Dermis microvascular lymphatic vessel endothelial cell (primary cell): Measurements from ENCODE around the gene FAM53A. TPM values are rescaled to one million over a fixed set of nuclear protein-coding genes. Genes with fewer than 3 reads are reported as not detected.
"Not testable (repeated sequence)": the region's sequence is repeated elsewhere in the genome, so short reads cannot be mapped to it uniquely, and the experiment has no call there.

Source experiments
- DNase-seq, 2 donors: peaks; one replicate each; pipeline versions ENCODE4 v3.0.0 to v3.0.0-alpha.2; 2010; ENCODE audit warnings: low read depth in 2 of 2
- total RNA-seq: library from RNA; depleted of rRNA; stranded (reverse); fragments of >200 nt; gene quantifications from 2 replicates; pipeline ENCODE4 v1.2.1, GENCODE V29; 2014

Gene FAM53A
- total RNA-seq, 1 donor from 2014 or later = 0.26 TPM

DNA sequence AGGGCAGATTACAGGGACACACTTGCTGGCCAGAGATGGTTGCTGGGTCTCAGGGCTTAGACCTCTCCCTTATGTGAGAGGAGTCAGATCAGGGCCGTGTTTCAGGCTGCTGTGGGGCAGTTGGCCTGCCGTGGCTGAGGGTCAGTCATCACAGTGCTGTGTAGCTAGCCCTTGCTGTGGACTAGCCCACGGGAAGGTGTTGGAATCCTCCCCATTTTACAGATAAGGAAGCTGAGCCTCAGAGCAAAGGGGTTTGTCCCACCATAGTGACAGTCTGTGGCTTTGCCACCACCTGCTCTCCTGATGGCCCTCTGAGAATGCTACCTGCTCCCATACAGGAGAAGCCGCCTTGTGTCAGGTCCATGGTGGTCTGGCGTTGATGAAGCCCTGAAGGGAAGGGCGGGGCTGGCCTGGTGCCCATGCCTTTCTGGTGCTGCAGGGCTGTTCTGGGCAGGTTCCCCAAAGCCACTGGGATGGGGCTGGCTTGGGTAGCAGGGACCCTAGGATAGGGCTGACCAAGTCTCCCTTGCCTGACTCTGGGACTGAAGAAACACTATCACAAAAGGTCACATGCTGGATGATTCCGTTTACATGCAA is 2.4 kb upstream of the FAM53A start:
- DNase-seq = no peak

DNA sequence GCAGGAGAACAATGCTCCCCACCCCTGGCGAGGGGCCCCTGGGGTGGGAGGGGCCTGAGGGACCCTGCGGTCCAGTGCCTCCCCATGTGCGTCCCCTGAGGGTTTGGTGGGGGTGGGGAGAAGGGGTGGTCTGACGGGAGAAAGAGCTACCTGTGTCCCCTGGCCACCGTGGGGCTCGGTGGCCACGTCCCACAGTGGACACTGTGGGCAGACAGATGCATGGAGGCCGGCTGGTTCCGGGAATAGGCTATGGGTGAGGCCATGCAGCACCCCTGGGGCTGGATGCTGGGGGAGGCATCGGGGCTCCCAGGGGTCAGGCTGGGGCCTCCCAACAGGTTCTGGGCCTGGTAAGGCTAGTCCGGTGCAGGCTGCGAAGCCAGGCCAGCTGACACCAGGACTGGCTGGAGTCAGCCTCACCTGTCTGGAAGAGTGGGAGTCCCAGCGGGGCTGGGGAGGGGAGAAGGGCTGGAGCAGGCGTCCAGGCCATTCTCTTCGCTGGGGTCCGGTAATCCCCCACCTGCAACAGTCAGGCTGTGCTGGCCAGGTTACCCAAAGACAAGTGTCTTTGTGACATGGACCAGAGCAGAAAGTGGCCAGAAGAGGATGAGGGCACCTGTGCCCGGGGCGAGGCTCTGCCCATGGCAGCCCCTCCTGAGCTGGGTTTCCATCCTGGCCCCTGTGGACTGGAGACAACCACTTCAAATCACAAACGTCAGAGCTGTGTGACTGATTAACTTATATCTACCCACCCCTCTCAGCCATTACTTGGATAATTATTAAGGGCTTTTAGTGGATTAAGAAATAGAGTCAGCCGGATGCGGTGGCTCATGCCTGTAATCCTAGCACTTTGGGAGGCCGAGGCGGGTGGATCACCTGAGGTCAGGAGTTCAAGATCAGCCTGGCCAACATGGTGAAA is 1.4 kb upstream of the FAM53A start:
- no peak for DNase-seq

DNA sequence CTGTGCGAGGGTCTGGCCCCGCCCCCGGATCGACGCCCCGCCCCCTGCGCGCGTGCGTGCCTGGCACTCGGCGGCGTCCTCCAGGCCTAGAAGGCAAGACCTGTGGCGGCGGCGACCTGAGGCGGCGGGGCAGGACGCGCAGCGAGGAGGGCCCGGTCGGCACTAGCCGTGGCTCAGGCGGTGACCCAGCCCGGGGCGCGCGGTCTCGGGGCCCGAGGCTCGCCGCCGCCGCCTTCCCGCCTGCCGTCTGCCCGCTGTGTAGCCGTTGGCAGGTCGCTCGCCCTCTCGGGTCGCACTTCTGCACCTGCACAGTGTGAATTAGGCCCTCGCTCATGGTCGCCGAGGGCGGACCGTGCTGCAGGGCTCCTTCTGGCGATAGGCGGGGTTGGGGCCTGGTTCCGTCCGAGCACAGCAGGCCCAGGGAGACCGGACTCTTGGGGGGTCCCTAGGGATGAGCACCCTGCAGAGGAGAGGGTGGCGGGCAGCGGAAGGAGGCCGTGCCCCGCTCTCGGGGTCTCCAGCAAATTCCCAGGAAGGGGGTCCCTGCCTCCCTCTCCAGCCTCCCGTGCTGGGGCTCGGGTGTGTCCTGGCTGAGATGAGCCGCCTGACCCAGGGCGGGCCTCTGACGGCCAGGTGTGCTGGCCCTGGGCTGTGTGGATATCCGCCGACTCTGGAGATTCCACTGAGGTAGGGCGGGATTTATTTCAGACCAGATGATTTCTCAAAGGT is 557 bp upstream of the FAM53A start:
- no peak for DNase-seq

DNA sequence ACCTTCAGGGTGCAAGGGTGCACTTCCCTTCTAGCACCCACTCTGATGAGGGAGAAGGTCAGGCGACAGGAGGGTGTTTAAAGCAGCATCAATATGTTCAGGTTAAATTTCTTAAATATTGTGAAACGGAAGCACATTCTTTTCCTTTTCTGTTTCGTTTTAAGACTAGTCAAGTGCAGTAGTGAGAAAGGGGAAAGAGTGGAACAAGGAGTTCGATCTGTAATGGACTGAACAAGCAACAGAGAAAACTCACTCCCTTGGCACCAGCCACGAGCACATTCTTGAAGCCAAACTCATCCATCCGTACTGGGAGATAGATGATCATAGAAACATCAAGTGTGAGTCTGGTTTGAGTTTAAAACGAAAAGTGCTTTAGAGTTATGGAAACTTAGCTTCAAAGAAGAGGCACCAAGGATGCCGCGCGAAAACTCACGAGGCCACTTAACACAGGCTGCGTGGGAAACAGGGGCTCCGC is 815 bp downstream of the FAM53A start:
- peak; percentile 3 to 44 for DNase-seq

DNA sequence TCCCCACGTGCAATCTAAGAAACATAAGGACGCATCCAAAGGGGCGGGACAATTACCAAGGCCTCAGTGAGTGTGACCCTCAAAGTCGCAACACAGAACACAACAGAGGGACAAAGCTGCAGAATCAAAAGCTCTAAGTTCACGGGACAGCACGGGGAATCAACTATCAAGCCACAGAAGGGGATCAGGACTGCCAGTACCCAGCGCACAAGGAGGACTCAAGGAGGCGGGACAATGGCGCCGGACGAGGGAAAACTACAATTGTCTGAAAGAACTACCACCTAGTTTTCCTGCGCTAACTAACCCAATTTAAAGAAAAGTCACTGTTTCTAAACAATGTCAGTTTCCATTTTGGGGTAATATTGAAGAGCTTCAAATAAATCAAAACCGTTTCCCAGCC is 1.3 kb downstream of the FAM53A start:
- no peak for DNase-seq

DNA sequence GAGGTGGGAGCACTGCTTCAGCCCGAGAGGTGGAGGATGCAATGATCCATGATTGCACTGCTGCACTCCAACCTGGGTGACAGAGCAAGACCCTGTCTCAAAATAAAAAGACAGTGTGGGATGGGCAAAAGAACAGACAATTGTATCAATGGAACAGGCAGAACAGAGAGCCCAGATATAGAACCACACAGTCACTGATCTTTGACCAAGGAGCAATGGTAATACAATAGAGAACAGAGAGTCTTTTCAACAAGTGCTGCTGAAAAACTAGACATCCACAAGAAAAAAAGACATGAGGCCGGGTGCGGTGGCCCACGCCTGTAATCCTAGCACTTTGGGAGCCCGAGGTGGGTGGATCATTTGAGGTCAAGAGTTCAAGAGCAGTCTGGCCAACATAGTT is 5.9 kb downstream of the FAM53A start:
- DNase-seq = no peak

DNA sequence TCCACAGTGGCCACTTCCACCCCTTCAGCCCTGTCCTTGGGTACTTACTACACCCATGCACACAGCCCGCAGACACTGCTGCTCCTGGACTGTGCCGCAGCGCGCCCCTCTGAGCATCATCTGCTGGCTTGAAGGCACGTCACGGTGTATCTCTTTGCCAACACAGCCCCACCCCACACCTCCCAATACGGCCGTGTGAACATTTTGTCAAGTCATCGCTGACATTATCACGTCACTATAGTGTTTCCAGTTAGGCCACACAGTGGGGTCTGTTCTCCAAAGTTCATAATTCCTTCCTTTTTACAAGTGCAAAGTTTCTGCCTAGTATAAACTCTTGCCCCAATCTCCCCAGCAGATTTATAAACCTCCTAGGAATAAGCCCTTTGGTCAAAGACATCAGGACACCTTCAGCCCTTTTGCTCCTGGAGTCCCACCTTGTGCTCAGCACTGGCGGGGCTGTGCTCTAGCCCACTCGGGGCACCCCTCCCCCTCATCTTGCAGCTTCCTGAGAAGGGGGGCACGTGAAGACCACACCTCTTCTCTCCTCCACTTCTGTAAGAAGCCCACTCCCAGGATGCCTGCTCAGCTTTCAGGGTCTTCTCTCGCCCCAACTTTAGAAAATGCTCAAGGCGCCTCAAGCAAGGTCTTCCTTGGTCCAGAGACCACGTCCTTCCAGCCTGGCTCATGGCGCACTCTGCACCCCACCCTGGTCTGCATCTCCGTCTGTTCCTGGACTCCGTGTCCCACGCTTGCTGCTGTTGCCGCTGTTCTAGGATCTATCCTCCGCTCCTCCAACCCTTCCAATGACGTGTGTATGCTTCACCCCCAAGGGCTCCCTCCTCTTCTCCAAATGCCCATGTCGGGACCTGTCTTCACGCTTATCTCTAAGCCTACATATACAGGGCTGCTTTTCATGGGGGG is 7.2 kb downstream of the FAM53A start:
- no peak for DNase-seq

DNA sequence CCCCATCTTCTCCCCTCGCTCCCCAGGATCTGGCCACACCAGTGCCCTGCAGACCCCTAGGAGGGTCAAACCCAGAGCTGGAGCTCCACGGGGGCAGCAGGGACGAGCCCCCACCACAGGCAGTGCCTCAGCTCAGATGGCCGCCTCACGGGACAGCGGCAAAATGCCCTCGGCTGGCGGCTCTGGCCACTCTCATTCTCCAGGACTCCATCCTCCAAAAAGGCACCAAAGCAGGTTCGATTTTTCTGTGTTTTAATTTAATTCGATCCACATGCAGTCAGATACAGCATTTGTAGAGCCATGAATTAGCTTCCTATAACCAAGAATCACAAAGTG is 8.3 kb downstream of the FAM53A start:
- DNase-seq = no peak

DNA sequence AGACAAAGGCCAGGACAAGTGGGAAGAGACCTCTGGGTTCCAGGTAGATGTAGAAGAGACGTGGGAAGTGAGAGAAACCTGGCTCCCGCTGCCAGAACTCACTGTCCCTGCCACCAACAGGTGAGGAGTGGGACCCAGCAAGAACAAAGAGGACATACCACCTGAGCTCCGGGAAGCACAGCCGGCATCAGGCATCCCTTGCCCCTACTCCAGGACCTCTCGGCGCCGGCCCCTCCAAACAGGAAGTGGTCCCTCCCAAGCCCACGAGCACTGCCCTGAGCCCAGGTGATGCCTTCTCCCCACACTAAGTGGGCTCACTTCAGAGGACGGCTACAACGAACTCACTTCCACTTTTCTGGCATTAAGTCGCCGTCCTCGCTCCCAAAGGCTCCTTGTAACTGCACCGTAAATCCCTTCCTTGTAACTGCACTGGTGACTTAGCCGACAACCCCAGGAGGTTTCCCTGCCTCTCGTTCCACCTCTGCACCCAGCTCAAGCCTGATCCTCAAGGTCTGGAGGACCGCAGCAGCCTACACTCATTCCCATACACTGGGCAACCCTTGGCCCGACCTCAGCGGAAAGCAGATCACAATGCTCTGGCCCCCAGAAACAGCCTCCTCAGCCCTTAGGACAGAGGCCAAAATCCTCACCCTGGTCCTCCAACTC is 8.8 kb downstream of the FAM53A start:
- no peak for DNase-seq

DNA sequence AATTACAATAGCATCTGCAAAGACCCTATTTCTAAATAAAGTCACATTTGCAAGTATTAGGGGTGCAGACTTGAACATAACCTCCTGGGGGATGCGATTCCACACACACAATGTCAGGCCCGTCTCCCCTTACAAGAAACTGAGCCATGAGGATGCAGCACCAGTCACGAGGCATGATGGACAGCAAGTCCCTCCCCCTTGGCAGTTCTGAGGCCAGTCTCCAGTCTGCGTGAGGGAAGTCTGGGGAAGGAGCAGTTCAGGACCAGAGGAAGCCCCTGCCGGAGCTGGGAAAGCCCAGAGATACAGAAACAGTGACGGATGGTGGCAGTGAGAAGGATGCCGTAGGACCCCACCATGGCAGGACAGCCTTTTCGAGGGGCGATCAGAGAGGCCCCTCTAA is 9.4 kb downstream of the FAM53A start:
- no peak for DNase-seq

DNA sequence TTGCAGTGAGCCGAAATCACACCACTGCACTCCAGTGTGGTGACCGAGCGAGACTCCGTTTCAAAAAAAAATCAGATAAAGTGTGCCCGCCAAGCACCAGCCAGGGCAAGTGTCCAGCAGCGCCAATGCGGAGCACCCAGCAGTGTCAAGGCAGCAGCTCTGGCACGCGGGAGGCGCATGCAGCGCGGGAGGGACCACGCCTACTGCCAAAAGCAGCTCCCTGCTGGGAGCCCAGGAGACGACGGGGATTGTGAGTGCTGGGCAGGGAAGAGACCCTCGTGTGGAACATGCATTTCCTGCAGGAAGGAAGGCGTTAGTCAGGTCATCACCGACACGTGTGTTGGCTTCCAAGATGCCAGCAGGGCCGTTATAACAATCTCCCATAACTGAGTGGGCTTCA is 10.4 kb downstream of the FAM53A start:
- no peak for DNase-seq

DNA sequence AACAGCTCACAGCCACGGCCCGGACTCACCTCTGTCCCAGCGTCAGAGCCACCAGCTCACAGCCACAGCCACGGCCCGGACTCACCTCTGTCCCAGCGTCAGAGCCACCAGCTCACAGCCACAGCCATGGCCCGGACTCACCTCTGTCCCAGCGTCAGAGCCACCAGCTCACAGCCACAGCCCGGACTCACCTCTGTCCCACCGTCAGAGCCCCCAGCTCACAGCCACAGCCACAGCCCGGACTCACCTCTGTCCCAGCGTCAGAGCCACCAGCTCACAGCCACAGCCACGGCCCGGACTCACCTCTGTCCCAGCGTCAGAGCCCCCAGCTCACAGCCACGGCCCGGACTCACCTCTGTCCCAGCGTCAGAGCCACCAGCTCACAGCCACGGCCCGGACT is 13.1 kb downstream of the FAM53A start:
- DNase-seq = not testable (repeated sequence)

DNA sequence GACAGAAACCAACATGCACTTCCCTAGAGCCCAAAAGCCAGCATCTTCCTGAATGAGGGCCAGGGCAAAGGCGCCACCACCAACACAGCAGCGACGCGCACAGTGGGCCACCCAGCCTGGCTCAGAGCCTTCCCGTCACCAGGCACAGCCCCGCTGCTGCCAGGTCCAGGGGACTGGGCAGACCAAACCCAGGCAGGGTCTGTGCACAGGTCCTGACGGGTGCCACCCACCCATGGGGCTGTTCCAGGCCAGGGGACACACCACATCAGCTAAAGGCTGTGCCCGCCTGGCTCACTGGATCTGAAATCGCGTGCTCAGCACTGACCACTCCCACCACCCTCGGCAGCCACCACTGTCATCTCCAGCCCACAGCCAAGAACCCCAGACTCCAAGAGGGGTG is 13.8 kb downstream of the FAM53A start:
- no peak for DNase-seq

DNA sequence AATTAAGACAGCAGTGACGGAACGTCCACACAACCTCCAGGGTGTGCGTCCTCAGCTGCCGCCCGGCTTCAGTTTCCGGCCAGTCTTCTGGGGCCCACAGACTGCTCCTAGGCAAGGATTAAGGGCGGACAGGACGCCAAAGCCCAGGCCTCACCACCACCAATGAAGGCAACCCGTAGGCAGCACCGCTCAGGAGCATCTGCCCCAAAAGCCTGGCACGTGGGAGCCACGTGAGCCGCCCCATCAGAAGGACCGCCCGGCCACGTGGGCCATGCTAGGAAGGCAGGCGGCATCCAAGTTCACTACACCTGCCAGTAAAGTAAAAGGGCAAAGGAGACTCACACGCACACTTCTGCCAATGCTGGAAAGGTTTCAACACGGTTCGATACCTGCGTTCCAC is 14.3 kb downstream of the FAM53A start:
- DNase-seq = no peak

DNA sequence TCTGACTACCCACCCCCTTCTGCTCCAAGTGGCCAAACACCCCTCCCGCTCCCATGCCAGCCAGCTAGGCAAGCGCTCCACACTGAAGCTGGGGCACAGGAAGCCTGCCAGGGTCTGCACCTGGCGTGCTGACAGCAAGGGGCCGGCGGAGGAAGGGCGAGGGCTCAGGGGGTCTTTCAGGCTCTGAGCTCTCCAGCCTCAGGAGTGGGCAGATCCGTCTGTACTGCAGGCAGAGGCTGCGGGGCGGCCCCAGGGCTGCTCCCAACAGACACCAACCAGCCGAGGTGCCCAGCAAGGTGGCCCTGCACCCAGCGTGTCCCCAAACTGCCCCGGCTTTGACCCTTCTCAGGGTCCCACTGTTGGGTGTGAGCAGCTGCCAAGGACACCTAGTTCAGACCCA is 14.8 kb downstream of the FAM53A start:
- DNase-seq = no peak

DNA sequence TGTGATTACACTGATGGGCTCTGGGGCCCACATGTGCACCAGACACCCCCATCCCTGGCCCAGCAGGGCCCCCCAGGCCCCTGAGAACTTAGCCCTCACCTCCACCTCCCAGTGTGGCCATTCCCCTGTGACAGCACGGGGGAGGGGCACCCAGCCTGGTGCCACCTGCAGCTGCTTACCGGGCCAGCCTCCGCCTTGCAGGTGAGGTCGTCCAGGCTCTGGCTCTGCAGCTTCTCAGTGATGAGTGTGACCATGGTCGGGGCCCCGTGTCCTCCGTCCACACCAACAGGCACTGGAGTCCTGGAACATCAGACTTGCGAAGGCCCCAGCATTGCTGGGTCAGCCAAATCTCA is 15.6 kb downstream of the FAM53A start:
- no peak for DNase-seq

DNA sequence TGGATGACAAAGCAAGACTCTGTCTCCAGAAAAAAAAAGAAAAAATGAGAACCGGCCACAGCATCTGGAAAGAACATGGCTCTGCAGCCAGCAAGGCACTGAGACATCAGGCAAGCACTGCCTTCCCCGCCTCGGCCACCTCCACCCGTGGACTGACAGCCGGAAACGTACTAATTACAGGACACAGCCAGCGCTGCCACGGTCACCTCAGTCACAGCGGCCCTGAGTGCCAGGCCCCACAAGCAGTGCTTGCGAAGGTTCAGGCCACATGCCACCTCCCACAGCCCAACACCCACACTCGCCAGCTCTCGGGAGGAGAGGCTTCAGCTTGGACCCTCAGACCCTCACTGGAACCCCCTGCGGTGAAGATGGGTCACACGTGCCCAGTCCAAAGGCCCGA is 16.8 kb downstream of the FAM53A start:
- DNase-seq = no peak

DNA sequence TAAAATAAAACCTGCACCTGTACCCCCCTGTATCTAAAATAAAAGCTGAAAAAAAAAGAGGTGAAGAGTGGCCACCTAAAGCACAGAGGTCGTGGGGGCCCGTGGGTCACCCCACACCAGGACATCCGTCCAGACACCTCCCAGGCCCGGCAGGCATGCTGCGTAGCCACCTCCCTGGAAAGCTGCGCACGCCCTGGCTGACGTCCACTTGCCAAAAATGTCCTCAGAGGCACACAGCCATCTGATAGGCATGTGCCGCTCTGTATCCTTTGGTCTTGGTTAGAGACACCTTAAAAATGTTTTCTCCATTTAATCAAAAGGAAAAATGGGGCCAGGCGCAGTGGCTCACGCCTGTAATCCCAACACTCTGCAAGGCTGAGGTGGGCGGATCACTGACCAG is 17.7 kb downstream of the FAM53A start:
- DNase-seq = no peak

DNA sequence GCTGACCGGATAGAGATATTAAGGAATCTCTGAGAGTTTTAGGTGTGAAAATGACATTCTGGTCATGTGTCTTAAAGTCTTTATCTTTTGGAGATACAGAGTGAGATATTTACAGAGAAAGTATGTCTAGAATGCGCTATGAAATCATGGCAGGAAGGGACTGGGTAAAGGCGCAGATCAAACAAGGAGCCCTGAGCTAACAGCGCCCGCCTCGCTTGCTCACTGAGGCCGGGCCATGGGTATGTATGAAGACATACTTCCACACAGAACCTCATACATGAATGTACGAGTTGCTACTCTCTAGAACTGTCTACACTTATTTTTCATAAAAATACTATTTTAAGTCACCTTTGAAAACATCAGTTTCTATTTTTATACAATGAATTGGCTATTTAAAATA is 20.0 kb downstream of the FAM53A start:
- no peak for DNase-seq

DNA sequence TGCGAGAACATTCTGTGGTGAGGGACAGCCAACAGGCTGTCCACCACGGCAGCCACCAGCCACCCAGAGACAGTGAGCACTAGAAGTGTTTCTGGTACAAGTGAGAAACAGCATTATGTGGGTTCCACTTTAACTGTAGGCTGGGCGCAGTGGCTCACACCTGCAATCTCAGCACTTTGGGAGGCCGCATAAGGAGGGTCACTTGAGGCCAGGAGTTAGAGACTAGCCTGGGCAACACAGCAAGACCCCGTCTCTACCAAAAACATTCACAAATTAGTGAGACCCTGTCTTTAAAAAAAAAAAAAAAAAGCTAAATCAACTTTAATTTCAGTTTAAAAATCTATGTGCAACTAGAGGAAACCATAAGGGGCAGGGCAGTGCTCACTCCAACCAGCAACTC is 20.6 kb downstream of the FAM53A start:
- DNase-seq = no peak

DNA sequence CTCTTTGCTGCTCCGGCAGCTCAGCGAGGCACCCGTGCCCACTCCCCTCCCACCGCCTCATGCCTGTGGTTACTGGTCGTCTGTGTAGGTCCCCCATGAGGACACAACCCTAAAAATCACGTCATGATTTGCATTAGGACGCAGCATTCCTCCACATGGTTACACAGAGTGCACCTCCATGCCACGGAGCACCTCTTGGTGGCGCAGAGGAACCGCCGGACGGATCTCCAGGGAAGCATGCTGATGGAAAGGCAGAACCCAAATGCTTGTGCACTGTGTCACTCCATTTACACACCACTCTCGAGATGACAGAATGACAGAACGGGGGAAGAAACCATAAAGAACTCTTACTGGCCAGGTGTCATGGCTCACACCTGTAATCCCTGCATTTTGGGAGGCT is 22.4 kb downstream of the FAM53A start:
- no peak for DNase-seq
